HepG2 (cell line): ENCODE data around the gene CCDC117. TPM values are rescaled to one million over a fixed set of nuclear protein-coding genes. Genes with fewer than 3 reads are reported as not detected.
A peak's percentile ranks its signal among the peaks of the same experiment; 100 is the strongest.

Experiments used
- CBX1 ChIP-seq: IDR thresholded peaks from one replicate; pipeline ENCODE4 v1.6.1; 2016; ENCODE audit warnings: antibody characterized with exemption, low read depth
- MBD4 ChIP-seq: IDR thresholded peaks from 2 replicates; pipeline ENCODE4 v1.6.1; 2012; ENCODE audit warnings: low read length, inconsistent platforms, borderline replicate concordance
- NCOA5 ChIP-seq: sonication (generic); formaldehyde crosslinking; IDR thresholded peaks from 2 replicates; pipeline ENCODE4 v1.4.0; 2020; ENCODE audit warnings: missing genetic modification reagents
- NR2F1 ChIP-seq, 2 experiments: fragments of 450-650 bp in 1 of 2; formaldehyde crosslinking in 1 of 2; IDR thresholded peaks; 2 replicates each; pipeline versions ENCODE4 v1.5.0 to v1.6.1; 2016 to 2020; ENCODE audit warnings: mild to moderate bottlenecking in 1 of 2, missing compliant biosample characterization in 1 of 2, missing genetic modification reagents in 1 of 2, moderate library complexity in 1 of 2
- NR3C1 ChIP-seq: sonication (generic); formaldehyde crosslinking; IDR thresholded peaks from 2 replicates; pipeline ENCODE4 v1.4.0; 2020; ENCODE audit warnings: missing genetic modification reagents
- RCOR2 ChIP-seq: IDR thresholded peaks from 2 replicates; pipeline ENCODE4 v1.6.1; 2016; ENCODE audit warnings: missing biosample characterization, missing genetic modification reagents
- STAT5B ChIP-seq: sonication (generic); formaldehyde crosslinking; IDR thresholded peaks from 2 replicates; pipeline ENCODE4 v1.4.0; 2020; ENCODE audit warnings: missing genetic modification reagents
- XBP1 ChIP-seq: sonication (generic); formaldehyde crosslinking; IDR thresholded peaks from 2 replicates; pipeline ENCODE4 v1.5.0; 2020; ENCODE audit warnings: missing genetic modification reagents
- XRCC5 ChIP-seq: fragments of 200-400 bp; formaldehyde crosslinking; optimal IDR thresholded peaks from 2 replicates; pipeline ENCODE3; 2017; ENCODE audit warnings: mild to moderate bottlenecking, low read length
- ZNF326 ChIP-seq: sonication (generic); formaldehyde crosslinking; IDR thresholded peaks from 2 replicates; pipeline ENCODE4 v1.4.0; 2020; ENCODE audit warnings: missing genetic modification reagents, borderline replicate concordance
- ZNF33B ChIP-seq: sonication (generic); formaldehyde crosslinking; IDR thresholded peaks from 2 replicates; pipeline ENCODE4 v1.5.1; 2020; ENCODE audit warnings: mild to moderate bottlenecking, missing genetic modification reagents
- ZNF460 ChIP-seq: sonication (generic); formaldehyde crosslinking; IDR thresholded peaks from 2 replicates; pipeline ENCODE4 v1.5.1; 2020; ENCODE audit warnings: missing genetic modification reagents, mild to moderate bottlenecking, borderline replicate concordance
- ZNF577 ChIP-seq: sonication (generic); formaldehyde crosslinking; IDR thresholded peaks from 2 replicates; pipeline ENCODE4 v1.4.0; 2020; ENCODE audit warnings: mild to moderate bottlenecking, low read depth, missing genetic modification reagents, borderline replicate concordance
- ZNF83 ChIP-seq: sonication (generic); formaldehyde crosslinking; IDR thresholded peaks from 2 replicates; pipeline ENCODE4 v1.4.0; 2020; ENCODE audit warnings: missing genetic modification reagents, mild to moderate bottlenecking, borderline replicate concordance
- polyA plus RNA-seq, 8 experiments: library from polyadenylated mRNA; depleted of rRNA in 3 of 8; stranded (reverse) in 7 of 8; unstranded in 1 of 8; fragments of >200 nt; fragmentation: Illumina TruSeq in 4 of 8; extraction: Trizol in 4 of 8; gene quantifications; 2 replicates each; pipeline versions ENCODE4 v1.2.1 to v1.2.3, GENCODE V29; 2011 to 2016; ENCODE audit warnings: low read depth in 4 of 8, missing spikeins in 1 of 8, mixed read lengths in 1 of 8; ENCODE audit not compliant: insufficient read depth in 1 of 8
- total RNA-seq, 5 experiments: library from RNA; depleted of rRNA; stranded (reverse); fragments of >200 nt; fragmentation: Illumina TruSeq; extraction: Trizol; gene quantifications; 2 replicates each; pipeline ENCODE4 v1.2.3, GENCODE V29; 2016; ENCODE audit warnings: low read depth in 1 of 5
- TF ChIP-seq, protein P1 (sequence below): sonication (generic); formaldehyde crosslinking; IDR thresholded peaks from 2 replicates; pipeline ENCODE4 v1.4.0; 2020; ENCODE audit warnings: missing genetic modification reagents, borderline replicate concordance
- TF ChIP-seq, protein P2 (sequence below): sonication (generic); formaldehyde crosslinking; IDR thresholded peaks from 2 replicates; pipeline ENCODE4 v1.5.0; 2020; ENCODE audit warnings: mild to moderate bottlenecking, missing genetic modification reagents, borderline replicate concordance
- TF ChIP-seq, protein P3 (sequence below): sonication (generic); formaldehyde crosslinking; IDR thresholded peaks from 2 replicates; pipeline ENCODE4 v1.5.0; 2020; ENCODE audit warnings: missing genetic modification reagents, mild to moderate bottlenecking, borderline replicate concordance
- TF ChIP-seq, protein P4 (sequence below): sonication (generic); formaldehyde crosslinking; IDR thresholded peaks from 2 replicates; pipeline ENCODE4 v1.4.0; 2020; ENCODE audit warnings: missing genetic modification reagents
- TF ChIP-seq, protein P5 (sequence below): sonication (generic); formaldehyde crosslinking; IDR thresholded peaks from 2 replicates; pipeline ENCODE4 v1.8.1; 2023; ENCODE audit warnings: mild to moderate bottlenecking, moderate library complexity, missing genetic modification reagents

The CCDC117 gene
- total and polyA plus RNA-seq, 2 of the 13 experiments (the other 11 are each of a cell fraction or from before 2014, with no cell fraction given) = 12.6 to 34.2 TPM

DNA sequence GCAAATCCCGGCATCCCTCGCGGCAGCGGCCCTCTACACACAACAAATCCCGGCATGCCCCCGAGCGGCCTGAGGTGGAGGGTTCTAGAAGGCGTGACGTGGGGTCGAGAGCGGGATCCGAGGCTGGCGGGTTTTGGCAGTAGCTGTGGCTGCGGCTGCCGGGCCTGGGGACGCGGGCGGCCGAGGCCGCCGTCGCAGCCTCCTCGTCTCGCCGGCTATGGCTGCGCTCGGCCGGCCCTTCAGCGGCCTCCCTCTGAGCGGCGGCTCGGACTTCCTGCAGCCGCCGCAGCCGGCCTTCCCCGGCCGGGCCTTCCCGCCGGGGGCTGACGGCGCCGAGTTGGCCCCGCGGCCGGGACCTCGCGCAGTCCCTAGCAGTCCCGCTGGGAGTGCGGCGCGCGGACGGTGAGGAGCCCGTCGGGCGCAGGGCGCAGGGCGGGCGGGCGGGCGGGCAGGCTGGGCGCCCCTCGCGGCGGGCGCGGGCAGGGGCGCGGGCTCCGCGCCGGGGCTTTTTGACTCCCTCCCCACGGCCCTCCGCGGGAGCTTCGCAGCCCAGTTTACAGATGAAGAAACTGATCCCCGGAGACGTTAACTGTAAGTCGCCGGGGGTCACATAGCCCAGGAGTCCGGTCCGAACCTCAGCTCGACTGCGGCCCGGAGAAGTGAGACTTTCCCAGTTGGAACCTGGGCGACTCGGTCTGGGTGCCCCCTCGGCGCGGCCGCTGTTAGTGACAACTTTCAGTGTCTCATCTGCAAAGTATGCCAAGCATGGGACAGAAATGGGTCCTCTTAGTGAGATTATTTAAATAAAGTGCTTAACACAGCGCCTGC is at the start of gene CCDC117 (continued):
- TF ChIP-seq, protein P1, sequence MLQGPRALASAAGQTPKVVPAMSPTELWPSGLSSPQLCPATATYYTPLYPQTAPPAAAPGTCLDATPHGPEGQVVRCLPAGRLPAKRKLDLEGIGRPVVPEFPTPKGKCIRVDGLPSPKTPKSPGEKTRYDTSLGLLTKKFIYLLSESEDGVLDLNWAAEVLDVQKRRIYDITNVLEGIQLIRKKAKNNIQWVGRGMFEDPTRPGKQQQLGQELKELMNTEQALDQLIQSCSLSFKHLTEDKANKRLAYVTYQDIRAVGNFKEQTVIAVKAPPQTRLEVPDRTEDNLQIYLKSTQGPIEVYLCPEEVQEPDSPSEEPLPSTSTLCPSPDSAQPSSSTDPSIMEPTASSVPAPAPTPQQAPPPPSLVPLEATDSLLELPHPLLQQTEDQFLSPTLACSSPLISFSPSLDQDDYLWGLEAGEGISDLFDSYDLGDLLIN (CRISPR knock-in tag) = no peak
- TF ChIP-seq ZNF460 (CRISPR knock-in tag) (no peak), ZNF33B (CRISPR knock-in tag) (no peak; the same call in 1 of the 2 replicates), XRCC5 (no peak), NCOA5 (CRISPR knock-in tag) (no peak), RCOR2 (CRISPR knock-in tag) (no peak), NR3C1 (CRISPR knock-in tag) (no peak), ZNF83 (no peak), ZNF326 (CRISPR knock-in tag) (no peak), NR2F1 (CRISPR knock-in tag; IDR thresholded peaks at IDR 0.05) (no peak), STAT5B (CRISPR knock-in tag) (no peak), ZNF577 (no peak), CBX1 (peak; percentile 22), MBD4 (no peak), XBP1 (CRISPR knock-in tag) (no peak)
- TF ChIP-seq, protein P2, sequence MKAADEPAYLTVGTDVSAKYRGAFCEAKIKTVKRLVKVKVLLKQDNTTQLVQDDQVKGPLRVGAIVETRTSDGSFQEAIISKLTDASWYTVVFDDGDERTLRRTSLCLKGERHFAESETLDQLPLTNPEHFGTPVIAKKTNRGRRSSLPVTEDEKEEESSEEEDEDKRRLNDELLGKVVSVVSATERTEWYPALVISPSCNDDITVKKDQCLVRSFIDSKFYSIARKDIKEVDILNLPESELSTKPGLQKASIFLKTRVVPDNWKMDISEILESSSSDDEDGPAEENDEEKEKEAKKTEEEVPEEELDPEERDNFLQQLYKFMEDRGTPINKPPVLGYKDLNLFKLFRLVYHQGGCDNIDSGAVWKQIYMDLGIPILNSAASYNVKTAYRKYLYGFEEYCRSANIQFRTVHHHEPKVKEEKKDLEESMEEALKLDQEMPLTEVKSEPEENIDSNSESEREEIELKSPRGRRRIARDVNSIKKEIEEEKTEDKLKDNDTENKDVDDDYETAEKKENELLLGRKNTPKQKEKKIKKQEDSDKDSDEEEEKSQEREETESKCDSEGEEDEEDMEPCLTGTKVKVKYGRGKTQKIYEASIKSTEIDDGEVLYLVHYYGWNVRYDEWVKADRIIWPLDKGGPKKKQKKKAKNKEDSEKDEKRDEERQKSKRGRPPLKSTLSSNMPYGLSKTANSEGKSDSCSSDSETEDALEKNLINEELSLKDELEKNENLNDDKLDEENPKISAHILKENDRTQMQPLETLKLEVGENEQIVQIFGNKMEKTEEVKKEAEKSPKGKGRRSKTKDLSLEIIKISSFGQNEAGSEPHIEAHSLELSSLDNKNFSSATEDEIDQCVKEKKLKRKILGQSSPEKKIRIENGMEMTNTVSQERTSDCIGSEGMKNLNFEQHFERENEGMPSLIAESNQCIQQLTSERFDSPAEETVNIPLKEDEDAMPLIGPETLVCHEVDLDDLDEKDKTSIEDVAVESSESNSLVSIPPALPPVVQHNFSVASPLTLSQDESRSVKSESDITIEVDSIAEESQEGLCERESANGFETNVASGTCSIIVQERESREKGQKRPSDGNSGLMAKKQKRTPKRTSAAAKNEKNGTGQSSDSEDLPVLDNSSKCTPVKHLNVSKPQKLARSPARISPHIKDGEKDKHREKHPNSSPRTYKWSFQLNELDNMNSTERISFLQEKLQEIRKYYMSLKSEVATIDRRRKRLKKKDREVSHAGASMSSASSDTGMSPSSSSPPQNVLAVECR (CRISPR knock-in tag) = peak; percentile 76; the same call in 1 of the 2 replicates
- TF ChIP-seq, protein P3, sequence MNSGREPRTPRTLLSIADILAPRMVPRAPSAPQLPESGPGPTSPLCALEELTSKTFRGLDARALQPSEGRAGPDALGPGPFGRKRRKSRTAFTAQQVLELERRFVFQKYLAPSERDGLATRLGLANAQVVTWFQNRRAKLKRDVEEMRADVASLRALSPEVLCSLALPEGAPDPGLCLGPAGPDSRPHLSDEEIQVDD (CRISPR knock-in tag) = no peak
- TF ChIP-seq, protein P4, sequence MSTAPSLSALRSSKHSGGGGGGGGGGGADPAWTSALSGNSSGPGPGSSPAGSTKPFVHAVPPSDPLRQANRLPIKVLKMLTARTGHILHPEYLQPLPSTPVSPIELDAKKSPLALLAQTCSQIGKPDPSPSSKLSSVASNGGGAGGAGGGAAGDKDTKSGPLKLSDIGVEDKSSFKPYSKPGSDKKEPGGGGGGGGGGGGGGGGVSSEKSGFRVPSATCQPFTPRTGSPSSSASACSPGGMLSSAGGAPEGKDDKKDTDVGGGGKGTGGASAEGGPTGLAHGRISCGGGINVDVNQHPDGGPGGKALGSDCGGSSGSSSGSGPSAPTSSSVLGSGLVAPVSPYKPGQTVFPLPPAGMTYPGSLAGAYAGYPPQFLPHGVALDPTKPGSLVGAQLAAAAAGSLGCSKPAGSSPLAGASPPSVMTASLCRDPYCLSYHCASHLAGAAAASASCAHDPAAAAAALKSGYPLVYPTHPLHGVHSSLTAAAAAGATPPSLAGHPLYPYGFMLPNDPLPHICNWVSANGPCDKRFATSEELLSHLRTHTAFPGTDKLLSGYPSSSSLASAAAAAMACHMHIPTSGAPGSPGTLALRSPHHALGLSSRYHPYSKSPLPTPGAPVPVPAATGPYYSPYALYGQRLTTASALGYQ (CRISPR knock-in tag) = no peak
- TF ChIP-seq, protein P5, sequence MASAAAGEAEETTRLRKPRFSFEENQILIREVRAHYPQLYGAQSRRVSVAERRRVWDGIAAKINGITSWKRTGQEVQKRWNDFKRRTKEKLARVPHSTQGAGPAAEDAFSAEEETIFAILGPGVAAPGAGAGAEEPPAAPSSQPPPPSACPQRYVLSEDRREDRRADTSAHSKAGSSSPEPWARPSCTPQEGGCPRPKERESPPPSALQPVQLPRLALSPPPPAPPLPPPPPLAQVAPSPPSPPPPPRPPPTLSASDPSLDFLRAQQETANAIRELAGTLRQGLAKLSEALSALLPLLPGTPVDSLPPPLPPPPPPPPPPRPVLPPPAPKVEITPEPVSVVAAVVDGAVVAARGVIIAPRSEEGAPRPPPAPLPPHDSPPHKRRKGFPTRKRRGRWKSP (CRISPR knock-in tag) = no peak
